DND-41 (cell line): ENCODE measurements around the gene ATP1B3.

Experiments
- EZH2 ChIP-seq: IDR thresholded peaks from 3 replicates; pipeline ENCODE4 v1.6.1; 2012; ENCODE audit warnings: borderline replicate concordance, low read depth, mild to moderate bottlenecking, moderate library complexity, low read length, inconsistent platforms; ENCODE audit not compliant: severe bottlenecking
- TF ChIP-seq, protein P1 (sequence below): IDR thresholded peaks from 2 replicates; pipeline ENCODE4 v1.5.1; 2012; ENCODE audit warnings: borderline replicate concordance, low read length, moderate library complexity, mild to moderate bottlenecking; ENCODE audit not compliant: poor library complexity, severe bottlenecking; ENCODE audit errors: extremely low read depth

GRCh38 chr3:141938011-141938500, 61.6 kb downstream of the ATP1B3 start:
- TF ChIP-seq, protein P1, sequence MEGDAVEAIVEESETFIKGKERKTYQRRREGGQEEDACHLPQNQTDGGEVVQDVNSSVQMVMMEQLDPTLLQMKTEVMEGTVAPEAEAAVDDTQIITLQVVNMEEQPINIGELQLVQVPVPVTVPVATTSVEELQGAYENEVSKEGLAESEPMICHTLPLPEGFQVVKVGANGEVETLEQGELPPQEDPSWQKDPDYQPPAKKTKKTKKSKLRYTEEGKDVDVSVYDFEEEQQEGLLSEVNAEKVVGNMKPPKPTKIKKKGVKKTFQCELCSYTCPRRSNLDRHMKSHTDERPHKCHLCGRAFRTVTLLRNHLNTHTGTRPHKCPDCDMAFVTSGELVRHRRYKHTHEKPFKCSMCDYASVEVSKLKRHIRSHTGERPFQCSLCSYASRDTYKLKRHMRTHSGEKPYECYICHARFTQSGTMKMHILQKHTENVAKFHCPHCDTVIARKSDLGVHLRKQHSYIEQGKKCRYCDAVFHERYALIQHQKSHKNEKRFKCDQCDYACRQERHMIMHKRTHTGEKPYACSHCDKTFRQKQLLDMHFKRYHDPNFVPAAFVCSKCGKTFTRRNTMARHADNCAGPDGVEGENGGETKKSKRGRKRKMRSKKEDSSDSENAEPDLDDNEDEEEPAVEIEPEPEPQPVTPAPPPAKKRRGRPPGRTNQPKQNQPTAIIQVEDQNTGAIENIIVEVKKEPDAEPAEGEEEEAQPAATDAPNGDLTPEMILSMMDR: no peak
- TF ChIP-seq EZH2: no peak
